ENCODE results near the gene TMBIM1.

TMBIM1 gene

GRCh38 chr2:218266316-218266979, 25.9 kb downstream of the TMBIM1 start:
- no peak for DNase-seq
- H3K36me3 Mint-ChIP-seq, result peaks cover 29% of the 10 kb centered on the region
- H3K4me1 Mint-ChIP-seq, result peaks cover 45% of the 10 kb centered on the region
- CTCF ChIA-PET, result interaction anchor here (0.7 to 2.9 kb wide), 2 partner anchors 9 to 83 kb away, joined by 3 to 14 read pairs; no protein-coding TSS in a partner anchor
- H3K9me3 Mint-ChIP-seq, result no peaks in the 10 kb centered on the region
- H3K27me3 Mint-ChIP-seq, result peaks cover 6% of the 10 kb centered on the region
- H3K27ac Mint-ChIP-seq, result no peak overlapping the region
- H3K4me3 Mint-ChIP-seq, result no peak overlapping the region

- Mint-ChIP-seq H3K9me3 (no peaks in the 10 kb centered on the region), H3K36me3 (peaks cover 29% of the 10 kb centered on the region), H3K27ac (peak overlapping the region; percentile 70), H3K4me1 (peaks cover 41% of the 10 kb centered on the region), H3K27me3 (peaks cover 6% of the 10 kb centered on the region), H3K4me3 (no peak overlapping the region)
- DNase-seq, result no peak
- CTCF ChIA-PET, result interaction anchor here (2.9 kb wide), 1 partner anchor 8 kb away, joined by 14 read pairs; no protein-coding TSS in a partner anchor
These were observed 26.7 kb downstream of the TMBIM1 start for GRCh38 chr2:218265626-218266025.

- Mint-ChIP-seq H3K36me3 (peaks cover 28% of the 10 kb centered on the region), H3K9me3 (no peaks in the 10 kb centered on the region), H3K27me3 (peaks cover 3% of the 10 kb centered on the region), H3K4me3 (no peak overlapping the region), H3K27ac (peak overlapping the region; percentile 55), H3K4me1 (peaks cover 39% of the 10 kb centered on the region)
- peak; percentile 19 for DNase-seq
- CTCF ChIA-PET, result no interaction called here
These were observed 27.3 kb downstream of the TMBIM1 start for GRCh38 chr2:218264773-218265561.

- Mint-ChIP-seq H3K36me3 (peaks cover 28% of the 10 kb centered on the region), H3K9me3 (no peaks in the 10 kb centered on the region), H3K4me3 (no peak overlapping the region), H3K27me3 (no peaks in the 10 kb centered on the region), H3K4me1 (peaks cover 39% of the 10 kb centered on the region), H3K27ac (peak overlapping the region; percentile 76)
- peak; percentile 55 for DNase-seq
- CTCF ChIA-PET, result interaction anchor here (1.0 kb wide), 1 partner anchor 96 kb away, joined by 3 read pairs; no protein-coding TSS in a partner anchor
These were observed 28.3 kb downstream of the TMBIM1 start for GRCh38 chr2:218263817-218264641.

GRCh38 chr2:218262631-218263586, 29.4 kb downstream of the TMBIM1 start:
- CTCF ChIA-PET, result interaction anchor here (1.0 to 1.4 kb wide), 2 partner anchors 80 to 95 kb away, joined by 3 to 5 read pairs; no protein-coding TSS in a partner anchor
- H3K36me3 Mint-ChIP-seq, result peaks cover 29% of the 10 kb centered on the region

GRCh38 chr2:218262237-218262600, 30.1 kb downstream of the TMBIM1 start:
- CTCF ChIA-PET, result interaction anchor here (1.4 kb wide), 1 partner anchor 79 kb away, joined by 5 read pairs; no protein-coding TSS in a partner anchor
- Mint-ChIP-seq H3K27ac (no peak overlapping the region), H3K36me3 (peaks cover 27% of the 10 kb centered on the region), H3K4me1 (peaks cover 41% of the 10 kb centered on the region), H3K27me3 (no peaks in the 10 kb centered on the region), H3K9me3 (no peaks in the 10 kb centered on the region), H3K4me3 (no peak overlapping the region)
- DNase-seq, result no peak

More at GRCh38 chr2:218262631-218263586, 29.4 kb downstream of the TMBIM1 start:
- Mint-ChIP-seq H3K27me3 (no peaks in the 10 kb centered on the region), H3K4me3 (no peak overlapping the region), H3K27ac (no peak overlapping the region), H3K4me1 (peaks cover 39% of the 10 kb centered on the region), H3K9me3 (no peaks in the 10 kb centered on the region)
- DNase-seq, result peak; percentile 15

GRCh38 chr2:218261423-218262236, 30.7 kb downstream of the TMBIM1 start:
- H3K4me3 Mint-ChIP-seq, result no peak overlapping the region
- H3K4me1 Mint-ChIP-seq, result peaks cover 44% of the 10 kb centered on the region
- peak; percentile 18 for DNase-seq
- CTCF ChIA-PET, result interaction anchor here (0.6 to 1.4 kb wide), 3 partner anchors 12 to 78 kb away, joined by 3 to 5 read pairs (median 3); no protein-coding TSS in a partner anchor
- H3K27ac Mint-ChIP-seq, result peak overlapping the region; percentile 29
- no peaks in the 10 kb centered on the region for H3K9me3 Mint-ChIP-seq
- H3K36me3 Mint-ChIP-seq, result peaks cover 25% of the 10 kb centered on the region
- H3K27me3 Mint-ChIP-seq, result no peaks in the 10 kb centered on the region

GRCh38 chr2:218260742-218261422, 31.4 kb downstream of the TMBIM1 start, which contains the start of gene GPBAR1:
TSS of gene GPBAR1 (plus strand) at chr2:218261015. CDS start at chr2:218262725, 1,710 bp downstream.
- DNase-seq, result peak; percentile 21
- peaks cover 25% of the 10 kb centered on the region for H3K36me3 Mint-ChIP-seq
- CTCF ChIA-PET, result interaction anchor here (0.8 to 1.0 kb wide), 2 partner anchors 9 to 13 kb away, joined by 3 read pairs; partner anchors contain the start of genes AAMP and PNKD
- H3K9me3 Mint-ChIP-seq, result no peaks in the 10 kb centered on the region
- H3K27ac Mint-ChIP-seq, result peak within 1 kb of the TSS; percentile 29
- H3K27me3 Mint-ChIP-seq, result no peaks in the 10 kb centered on the region
- no peak within 1 kb of the TSS for H3K4me3 Mint-ChIP-seq
- H3K4me1 Mint-ChIP-seq, result peaks cover 44% of the 10 kb centered on the region

GRCh38 chr2:218260166-218260565, 32.1 kb downstream of the TMBIM1 start:
- CTCF ChIA-PET, result interaction anchor here (1.0 kb wide), 1 partner anchor 10 kb away, joined by 3 read pairs; the partner anchor contains the start of genes AAMP and PNKD
- DNase-seq, result no peak
- Mint-ChIP-seq H3K9me3 (no peaks in the 10 kb centered on the region), H3K27ac (peak overlapping the region; percentile 24), H3K36me3 (peaks cover 29% of the 10 kb centered on the region), H3K4me3 (no peak overlapping the region), H3K4me1 (peaks cover 41% of the 10 kb centered on the region), H3K27me3 (no peaks in the 10 kb centered on the region)

GRCh38 chr2:218259099-218259961, 33.0 kb downstream of the TMBIM1 start:
- Mint-ChIP-seq H3K4me1 (peaks cover 37% of the 10 kb centered on the region), H3K9me3 (no peaks in the 10 kb centered on the region), H3K4me3 (no peak overlapping the region), H3K36me3 (peaks cover 36% of the 10 kb centered on the region), H3K27me3 (no peaks in the 10 kb centered on the region), H3K27ac (peak overlapping the region; percentile 67)
- CTCF ChIA-PET, result interaction anchor here (0.7 to 4.3 kb wide), 6 partner anchors 11 to 93 kb away, joined by 3 to 52 read pairs (median 4); partner anchors contain the start of genes AAMP, CXCR1 and PNKD
- peak; percentile 16 for DNase-seq

All from activated naive CD4-positive, alpha-beta T cell treated with anti-CD3 and anti-CD28 coated beads, Interleukin-2, amount 10 ng/mL, durations not matched to agents 7 days and 5 days (primary cell).